HG03097 (cell line): Measurements from ENCODE around the gene NSD1.
A peak's percentile ranks its signal among the peaks of the same experiment; 100 is the strongest.

Source experiments
- ATAC-seq: cut with Tn5 transposase; IDR thresholded peaks from one replicate; pipeline ENCODE4 v1.9.1; 2021; ENCODE audit not compliant: unreplicated experiment, low FRiP score

NSD1 gene, protein sequence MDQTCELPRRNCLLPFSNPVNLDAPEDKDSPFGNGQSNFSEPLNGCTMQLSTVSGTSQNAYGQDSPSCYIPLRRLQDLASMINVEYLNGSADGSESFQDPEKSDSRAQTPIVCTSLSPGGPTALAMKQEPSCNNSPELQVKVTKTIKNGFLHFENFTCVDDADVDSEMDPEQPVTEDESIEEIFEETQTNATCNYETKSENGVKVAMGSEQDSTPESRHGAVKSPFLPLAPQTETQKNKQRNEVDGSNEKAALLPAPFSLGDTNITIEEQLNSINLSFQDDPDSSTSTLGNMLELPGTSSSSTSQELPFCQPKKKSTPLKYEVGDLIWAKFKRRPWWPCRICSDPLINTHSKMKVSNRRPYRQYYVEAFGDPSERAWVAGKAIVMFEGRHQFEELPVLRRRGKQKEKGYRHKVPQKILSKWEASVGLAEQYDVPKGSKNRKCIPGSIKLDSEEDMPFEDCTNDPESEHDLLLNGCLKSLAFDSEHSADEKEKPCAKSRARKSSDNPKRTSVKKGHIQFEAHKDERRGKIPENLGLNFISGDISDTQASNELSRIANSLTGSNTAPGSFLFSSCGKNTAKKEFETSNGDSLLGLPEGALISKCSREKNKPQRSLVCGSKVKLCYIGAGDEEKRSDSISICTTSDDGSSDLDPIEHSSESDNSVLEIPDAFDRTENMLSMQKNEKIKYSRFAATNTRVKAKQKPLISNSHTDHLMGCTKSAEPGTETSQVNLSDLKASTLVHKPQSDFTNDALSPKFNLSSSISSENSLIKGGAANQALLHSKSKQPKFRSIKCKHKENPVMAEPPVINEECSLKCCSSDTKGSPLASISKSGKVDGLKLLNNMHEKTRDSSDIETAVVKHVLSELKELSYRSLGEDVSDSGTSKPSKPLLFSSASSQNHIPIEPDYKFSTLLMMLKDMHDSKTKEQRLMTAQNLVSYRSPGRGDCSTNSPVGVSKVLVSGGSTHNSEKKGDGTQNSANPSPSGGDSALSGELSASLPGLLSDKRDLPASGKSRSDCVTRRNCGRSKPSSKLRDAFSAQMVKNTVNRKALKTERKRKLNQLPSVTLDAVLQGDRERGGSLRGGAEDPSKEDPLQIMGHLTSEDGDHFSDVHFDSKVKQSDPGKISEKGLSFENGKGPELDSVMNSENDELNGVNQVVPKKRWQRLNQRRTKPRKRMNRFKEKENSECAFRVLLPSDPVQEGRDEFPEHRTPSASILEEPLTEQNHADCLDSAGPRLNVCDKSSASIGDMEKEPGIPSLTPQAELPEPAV (N-terminal part only)

DNA sequence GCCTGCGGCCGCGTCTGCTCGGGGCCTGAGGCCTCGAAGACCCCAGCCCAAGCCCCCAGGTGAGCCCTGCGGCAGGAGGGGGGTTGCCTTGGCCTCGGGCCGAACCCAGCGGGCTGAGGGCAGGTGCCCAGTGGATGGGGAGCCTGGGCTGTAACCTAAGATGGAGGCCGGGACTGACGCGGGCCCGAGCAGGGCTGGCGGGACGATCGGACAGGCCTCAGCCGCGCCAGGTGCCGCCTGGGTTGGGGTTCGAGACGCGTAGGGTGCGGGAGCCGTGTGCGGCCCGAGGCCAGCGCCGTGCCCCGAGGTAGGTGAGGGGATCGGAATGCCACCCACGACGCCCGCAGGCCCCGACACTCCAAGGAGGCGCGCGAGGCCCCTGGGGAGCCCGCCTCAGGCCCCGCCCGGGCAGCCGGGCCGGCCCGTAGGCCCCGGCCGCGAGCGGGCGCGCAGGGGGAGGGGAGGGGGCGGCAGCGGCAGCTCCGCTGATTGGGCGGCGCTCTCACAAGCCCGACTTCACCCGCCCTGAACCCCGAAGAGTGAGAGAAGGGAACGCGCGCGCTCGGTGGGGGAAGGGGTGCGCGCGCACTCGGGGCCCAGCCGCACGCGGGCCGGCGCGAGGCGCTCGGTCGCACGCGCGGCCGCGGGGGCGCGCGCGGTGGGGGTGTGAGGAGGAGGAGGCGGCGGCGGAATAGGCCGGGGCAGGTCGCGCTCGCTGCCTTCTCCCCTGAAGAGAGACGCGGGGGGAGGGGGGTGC, at the start of gene NSD1:
Gene NSD1, plus strand, starts transcription at position 678 of the 757 bp plus-strand sequence. CDS start 1,331 bp downstream, outside the sequence.
- ATAC-seq, result peak; percentile 48

DNA sequence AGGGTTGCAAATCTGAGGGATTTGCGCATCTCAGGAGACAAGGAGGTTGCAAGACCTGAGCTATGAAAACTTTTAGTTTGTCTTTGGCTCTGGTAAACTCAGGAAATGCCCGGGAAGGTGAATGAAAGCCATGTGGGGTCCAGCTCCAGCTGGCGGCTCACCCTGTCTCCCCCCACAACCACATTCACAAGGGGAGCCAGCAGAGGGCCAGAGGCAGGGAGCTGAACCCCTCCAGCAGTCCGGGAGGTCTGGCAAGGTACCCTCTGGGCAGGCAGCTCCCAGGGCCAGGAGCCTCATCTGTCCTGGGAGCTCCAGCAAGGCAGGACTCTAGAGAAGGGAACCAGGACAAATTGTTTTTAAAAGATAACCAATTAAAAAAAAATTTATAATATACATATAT, 49.4 kb upstream of the NSD1 start:
- no peak for ATAC-seq

DNA sequence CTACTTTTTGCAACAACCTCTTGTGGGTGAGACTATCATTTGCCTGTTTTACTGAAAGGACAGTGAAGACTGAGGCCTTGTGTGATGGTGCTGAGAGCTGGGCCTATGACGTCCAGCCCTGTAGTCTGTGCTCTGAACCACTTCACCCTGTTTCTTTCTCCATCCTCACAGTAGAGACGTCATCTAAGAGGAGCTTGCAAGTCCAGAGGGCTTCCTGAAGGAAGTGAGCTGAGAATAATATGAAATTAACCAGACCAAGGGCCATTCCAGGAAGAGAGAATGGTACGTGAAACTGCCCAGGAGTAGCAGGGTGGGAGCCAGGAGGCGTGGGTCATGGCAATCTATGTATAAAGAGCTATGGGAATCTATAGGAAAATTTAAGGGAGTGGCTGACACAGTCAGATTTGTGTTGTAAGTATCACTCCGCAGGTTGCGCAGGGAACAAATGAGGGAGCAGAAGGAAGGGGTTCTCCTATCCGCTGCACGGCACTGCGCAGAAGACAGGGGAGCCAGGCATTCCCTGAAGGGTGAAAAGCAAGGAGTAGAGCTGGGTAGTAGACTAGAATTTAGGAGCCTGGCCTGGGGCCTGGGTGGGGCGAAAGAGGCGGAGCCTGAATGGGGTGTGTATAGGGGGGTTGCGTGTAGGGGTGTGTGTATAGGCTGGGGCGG, 47.5 kb upstream of the NSD1 start:
- ATAC-seq, result no peak

DNA sequence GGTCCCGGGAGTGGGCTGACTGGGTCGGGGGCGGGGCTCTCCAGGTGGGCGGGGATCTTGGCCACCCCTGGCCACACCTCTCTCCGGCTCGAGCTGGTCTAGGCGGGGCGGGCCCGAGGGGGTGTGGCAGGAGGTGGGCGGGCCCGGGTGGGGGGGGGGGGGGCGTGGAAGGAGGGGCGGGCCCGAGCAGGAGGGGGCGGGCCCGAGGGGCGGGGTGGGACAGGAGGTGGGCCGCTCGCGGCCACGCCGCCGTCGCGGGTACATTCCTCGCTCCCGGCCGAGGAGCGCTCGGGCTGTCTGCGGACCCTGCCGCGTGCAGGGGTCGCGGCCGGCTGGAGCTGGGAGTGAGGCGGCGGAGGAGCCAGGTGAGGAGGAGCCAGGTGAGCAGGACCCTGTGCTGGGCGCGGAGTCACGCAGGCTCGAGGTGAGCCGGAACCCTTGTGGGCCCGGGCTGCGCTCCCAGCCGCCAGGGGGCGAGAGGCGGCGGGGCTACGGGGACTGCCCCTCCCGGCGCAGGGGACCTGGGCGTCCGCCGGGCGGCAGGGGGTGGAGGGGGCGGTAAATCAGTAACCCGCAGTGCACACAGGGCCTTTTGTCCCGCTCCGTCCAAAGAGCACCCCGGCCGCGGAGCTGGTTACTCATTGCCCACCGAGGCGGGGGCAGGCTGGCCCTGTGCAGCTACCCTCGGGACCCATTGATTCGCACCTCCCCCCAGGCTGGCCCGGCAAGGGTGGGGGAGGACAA, 46.7 kb upstream of the NSD1 start, which contains the start of gene FGFR4:
Gene FGFR4, plus strand, starts transcription at position 262 of the 744 bp plus-strand sequence. CDS start 2,688 bp downstream, outside the sequence.
- peak; percentile 59 for ATAC-seq

DNA sequence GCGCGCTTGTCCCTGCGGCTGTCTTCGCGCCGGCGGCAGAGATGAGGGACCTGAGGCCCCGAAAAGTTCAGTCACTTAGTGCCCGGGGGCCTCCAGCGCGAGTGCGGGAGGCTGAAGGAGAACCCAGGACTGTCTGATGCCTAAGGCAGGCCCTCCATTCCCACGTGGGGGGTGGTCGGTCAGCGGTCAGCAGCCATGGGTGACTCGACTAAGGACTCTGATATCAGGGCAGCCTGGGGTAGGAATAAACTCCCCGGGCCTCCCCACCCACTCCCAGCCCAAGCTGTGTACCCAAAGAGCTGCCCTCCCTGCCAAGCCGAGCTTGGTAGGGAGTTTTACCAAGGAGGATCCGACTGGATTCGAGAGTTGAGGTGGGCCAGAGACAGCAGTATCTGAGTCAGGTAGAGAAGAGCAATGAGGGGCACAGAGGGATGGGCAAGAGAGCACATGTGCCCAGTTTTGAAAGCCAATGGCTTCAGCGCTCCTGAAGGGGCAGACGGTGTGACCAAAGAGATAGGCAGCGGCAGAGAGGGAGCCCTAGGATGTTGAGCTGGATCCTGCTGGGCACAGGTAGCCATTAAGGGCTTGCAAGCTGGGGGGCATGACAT, 46.1 kb upstream of the NSD1 start:
- no peak for ATAC-seq

DNA sequence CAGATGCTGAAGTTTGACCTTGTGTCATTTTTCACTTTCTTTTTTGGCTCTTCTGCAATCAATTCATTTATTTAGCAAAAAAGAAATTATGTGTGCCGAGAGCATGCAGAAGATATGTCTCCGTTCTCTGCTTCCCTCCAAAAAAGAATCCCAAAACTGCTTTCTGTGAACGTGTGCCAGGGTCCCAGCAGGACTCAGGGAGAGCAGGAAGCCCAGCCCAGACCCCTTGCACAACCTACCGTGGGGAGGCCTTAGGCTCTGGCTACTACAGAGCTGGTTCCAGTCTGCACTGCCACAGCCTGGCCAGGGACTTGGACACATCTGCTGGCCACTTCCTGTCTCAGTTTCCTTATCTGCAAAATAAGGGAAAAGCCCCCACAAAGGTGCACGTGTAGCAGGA, 44.4 kb upstream of the NSD1 start:
- ATAC-seq, result no peak

DNA sequence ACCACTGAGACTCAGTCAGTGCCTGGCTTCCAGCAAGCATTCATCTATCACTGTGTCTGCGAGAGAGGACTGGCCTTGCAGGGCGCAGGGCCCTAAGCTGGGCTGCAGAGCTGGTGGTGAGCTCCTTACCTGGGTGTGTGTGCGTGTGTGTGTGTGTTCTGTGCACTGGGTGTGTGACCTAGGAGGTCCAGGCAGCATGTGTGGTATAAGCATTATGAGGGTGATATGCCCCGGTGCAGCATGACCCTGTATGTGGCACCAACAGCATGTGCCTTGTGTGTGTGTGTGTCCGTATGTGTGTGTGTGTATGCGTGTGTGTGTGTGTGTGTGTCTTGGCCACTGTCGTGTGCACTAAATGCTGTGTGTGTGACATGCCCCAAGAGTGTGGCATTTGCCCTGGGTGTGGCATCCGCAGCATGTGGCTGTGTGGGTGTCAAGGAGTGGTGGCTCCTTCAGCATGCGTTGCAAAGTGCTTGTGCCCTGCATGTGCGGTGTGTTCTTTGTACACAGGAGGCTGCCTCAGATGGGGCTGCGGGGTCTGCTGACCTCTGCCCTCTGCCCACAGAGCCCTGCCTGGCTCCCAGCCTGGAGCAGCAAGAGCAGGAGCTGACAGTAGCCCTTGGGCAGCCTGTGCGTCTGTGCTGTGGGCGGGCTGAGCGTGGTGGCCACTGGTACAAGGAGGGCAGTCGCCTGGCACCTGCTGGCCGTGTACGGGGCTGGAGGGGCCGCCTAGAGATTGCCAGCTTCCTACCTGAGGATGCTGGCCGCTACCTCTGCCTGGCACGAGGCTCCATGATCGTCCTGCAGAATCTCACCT, 43.5 kb upstream of the NSD1 start:
- ATAC-seq, result no peak

DNA sequence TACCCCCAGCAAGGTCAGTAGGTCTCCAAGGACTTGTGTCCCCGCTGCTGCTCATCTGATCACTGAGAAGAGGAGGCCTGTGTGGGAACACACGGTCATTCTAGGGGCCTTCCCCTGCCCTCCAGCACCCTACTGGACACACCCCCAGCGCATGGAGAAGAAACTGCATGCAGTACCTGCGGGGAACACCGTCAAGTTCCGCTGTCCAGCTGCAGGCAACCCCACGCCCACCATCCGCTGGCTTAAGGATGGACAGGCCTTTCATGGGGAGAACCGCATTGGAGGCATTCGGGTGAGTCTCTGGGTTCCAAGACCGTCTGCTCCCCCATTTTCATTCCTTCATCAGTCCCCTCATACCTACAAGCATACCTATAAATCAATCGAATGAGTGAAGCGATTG, 42.8 kb upstream of the NSD1 start:
- no peak for ATAC-seq

DNA sequence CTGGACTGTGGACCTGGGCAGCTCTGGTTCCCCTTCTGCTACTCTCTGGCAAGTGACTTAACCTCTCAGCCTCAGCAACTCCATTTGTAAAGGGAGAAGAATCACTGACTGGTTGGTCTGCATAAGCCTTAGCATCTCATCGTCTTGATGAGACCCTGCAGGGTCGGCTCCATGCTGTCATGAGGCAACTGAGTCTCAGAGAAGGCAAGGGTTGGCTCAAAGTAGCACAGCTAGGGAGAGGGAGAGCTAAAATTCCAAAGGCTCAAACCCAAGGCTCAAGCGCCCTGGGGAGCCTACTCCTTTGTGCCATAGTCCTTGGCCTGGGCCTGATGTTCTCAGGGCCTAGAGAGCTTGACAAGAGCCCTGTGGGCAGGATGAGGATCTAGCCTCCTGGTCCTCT, 42.3 kb upstream of the NSD1 start:
- no peak for ATAC-seq

DNA sequence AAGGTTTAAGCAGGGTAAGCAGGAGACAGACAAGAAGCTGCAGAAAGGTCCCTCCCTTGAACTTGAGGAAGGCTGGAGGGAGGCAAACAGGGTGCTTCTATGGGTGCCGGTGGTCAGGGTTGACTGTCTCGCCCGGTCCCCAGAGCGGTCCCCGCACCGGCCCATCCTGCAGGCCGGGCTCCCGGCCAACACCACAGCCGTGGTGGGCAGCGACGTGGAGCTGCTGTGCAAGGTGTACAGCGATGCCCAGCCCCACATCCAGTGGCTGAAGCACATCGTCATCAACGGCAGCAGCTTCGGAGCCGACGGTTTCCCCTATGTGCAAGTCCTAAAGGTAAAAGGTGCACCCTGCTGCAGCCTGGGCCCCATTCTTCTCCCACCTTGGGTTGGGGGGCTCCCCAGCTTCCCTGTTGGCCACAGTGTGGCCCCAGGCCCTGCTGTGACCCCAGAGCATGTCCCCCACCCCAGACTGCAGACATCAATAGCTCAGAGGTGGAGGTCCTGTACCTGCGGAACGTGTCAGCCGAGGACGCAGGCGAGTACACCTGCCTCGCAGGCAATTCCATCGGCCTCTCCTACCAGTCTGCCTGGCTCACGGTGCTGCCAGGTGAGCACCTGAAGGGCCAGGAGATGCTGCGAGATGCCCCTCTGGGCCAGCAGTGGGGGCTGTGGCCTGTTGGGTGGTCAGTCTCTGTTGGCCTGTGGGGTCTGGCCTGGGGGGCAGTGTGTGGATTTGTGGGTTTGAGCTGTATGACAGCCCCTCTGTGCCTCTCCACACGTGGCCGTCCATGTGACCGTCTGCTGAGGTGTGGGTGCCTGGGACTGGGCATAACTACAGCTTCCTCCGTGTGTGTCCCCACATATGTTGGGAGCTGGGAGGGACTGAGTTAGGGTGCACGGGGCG, 41.1 kb upstream of the NSD1 start:
- no peak for ATAC-seq

DNA sequence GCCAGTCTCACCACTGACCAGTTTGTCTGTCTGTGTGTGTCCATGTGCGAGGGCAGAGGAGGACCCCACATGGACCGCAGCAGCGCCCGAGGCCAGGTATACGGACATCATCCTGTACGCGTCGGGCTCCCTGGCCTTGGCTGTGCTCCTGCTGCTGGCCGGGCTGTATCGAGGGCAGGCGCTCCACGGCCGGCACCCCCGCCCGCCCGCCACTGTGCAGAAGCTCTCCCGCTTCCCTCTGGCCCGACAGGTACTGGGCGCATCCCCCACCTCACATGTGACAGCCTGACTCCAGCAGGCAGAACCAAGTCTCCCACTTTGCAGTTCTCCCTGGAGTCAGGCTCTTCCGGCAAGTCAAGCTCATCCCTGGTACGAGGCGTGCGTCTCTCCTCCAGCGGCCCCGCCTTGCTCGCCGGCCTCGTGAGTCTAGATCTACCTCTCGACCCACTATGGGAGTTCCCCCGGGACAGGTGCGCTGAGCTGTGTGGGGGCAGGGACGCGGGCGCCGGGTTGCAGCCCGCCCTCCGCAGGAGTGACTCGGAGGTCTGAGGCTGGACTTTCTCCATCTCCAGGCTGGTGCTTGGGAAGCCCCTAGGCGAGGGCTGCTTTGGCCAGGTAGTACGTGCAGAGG, 40.4 kb upstream of the NSD1 start:
- no peak for ATAC-seq

DNA sequence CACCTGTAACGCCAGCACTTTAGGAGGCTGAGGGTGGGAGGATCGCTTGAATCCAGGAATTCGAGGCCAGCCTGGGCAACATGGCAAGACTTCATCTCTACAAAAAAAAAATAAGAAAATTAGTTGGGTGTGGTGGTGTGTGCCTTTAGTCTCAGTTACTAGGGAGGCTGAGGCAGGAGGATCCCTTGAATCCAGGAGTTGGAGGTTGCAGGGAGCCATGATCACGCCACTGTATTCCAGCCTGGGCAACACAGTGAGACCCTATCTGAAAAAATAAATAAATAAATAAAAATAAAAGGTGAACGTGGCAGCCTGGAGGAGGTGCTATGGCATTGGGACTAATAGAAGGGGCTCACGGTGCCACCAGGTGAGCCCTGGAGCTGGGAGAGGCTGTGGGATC, 39.8 kb upstream of the NSD1 start:
- ATAC-seq, result no peak

DNA sequence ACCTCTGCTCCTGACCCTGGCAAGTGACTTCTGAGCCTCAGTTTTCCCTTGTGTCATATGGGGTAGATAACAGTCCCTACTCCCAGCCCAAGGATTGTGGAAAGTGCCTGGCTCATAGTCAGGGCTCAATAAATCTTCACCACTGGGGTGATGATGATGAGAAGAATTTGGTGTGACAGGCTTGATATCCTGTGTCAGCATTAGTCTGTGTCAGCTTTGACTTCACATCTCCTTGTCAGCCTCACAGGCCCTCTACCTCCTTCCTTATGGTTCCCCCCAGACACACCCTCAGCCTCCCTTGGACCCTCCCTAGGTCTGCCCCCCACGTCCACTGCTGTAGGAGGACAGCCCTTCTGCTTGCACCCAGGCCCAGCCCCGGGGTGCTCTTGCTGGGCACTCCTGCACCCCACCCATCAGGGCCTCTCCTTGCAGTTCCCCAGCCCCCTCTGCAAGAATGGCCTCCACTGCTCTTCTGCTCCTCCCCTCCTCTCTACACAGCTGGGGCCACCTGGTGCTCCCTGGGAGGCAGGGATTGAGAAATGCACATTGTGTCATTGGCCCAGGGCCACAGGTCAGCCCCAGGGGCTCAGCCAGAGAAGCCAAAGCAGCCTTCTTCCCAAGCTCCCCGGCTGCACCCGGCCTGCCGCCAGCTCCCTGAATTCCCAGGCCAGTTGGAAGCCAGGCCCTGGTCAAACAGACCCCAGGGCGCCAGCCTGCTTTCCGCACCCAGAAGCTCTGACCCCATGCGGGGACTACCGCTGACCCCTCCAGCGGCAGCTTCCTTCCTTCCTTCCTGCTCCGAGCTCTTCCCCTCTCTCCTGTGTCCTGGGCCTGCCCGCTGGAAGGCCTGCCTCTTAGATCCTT, 39.1 kb upstream of the NSD1 start:
- ATAC-seq, result no peak

DNA sequence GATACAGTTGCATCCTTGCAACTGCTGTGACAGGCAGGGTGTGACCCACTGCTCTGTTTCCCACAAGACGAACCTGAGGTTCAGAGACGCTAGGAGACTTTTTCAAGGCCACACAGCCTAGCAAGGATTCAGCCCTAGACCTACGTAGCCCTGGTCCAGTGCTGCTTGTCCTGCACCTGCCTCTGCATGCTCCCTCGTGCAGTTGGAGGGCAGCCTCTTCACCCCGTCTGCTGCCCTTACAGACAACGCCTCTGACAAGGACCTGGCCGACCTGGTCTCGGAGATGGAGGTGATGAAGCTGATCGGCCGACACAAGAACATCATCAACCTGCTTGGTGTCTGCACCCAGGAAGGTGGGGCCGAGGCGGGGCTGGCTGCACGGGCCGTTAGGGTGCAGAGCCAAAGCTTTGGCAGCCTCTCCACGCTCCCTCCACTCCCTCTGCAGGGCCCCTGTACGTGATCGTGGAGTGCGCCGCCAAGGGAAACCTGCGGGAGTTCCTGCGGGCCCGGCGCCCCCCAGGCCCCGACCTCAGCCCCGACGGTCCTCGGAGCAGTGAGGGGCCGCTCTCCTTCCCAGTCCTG, 38.4 kb upstream of the NSD1 start:
- ATAC-seq, result no peak
